GM12878 (cell line): ENCODE measurements around the gene LRP8. TPM values are rescaled to one million over a fixed set of nuclear protein-coding genes. Genes with fewer than 3 reads are reported as not detected.

Experiments
- ATAC-seq: fragments of 200-7000 bp; cut with Tn5 transposase; 3 replicates; pipeline ENCODE4 v1.9.1; 2020; ENCODE audit warnings: mild to moderate bottlenecking, moderate library complexity
- BruUV-seq: library from RNA; stranded (reverse); fragments of 400-500 nt; replicated peaks from 2 replicates; lab custom pipeline; 2021; lab: Mats Ljungman, UMichigan
- CTCF ChIA-PET: fragments of 300-600 bp; sonication (Branson Sonifier 250); formaldehyde crosslinking; extraction: SDS; loops from one replicate; lab custom pipeline; 2021; ENCODE audit warnings: inconsistent platforms; lab: Yijun Ruan, JAX
- POLR2A ChIA-PET: fragments of 350-600 bp; formaldehyde crosslinking; extraction: SDS; loops from one replicate; lab custom pipeline; 2021; ENCODE audit warnings: inconsistent platforms; lab: Charles Lee
- RAD21 ChIA-PET: fragments of 300-600 bp; sonication (Branson Sonifier 250); formaldehyde crosslinking; loops from one replicate; lab custom pipeline; 2023; ENCODE audit warnings: antibody characterized with exemption; ENCODE audit not compliant: unreplicated experiment; lab: Charles Lee
- SMC1A ChIA-PET: fragments of 300-600 bp; sonication (Branson Sonifier 250); formaldehyde crosslinking; loops from one replicate; lab custom pipeline; 2023; ENCODE audit not compliant: unreplicated experiment, uncharacterized antibody; lab: Charles Lee
- DNase-seq: peaks from one replicate; pipeline ENCODE4 v3.0.0-alpha.2; 2011; ENCODE audit warnings: low read depth, low spot score
- FAIRE-seq: peaks from 3 replicates; lab custom pipeline; 2011; peaks lifted over from hg19 to GRCh38; lab: Jason Lieb, UNC
- H2AFZ ChIP-seq: 2 replicates; pipeline ENCODE4 v1.6.0; 2011; ENCODE audit warnings: low read depth, low read length, control low read depth; ENCODE audit not compliant: control insufficient read depth
- H3K27ac ChIP-seq: 2 replicates; pipeline ENCODE4 v1.5.1; 2011; ENCODE audit warnings: control low read depth; ENCODE audit not compliant: control insufficient read depth, insufficient read depth
- H3K27me3 ChIP-seq, 2 experiments: replicated peaks in 1 of 2; 2 replicates each; pipeline versions ENCODE4 v1.6.0 to v1.6.1; 2011; ENCODE audit warnings: low read length in 1 of 2; ENCODE audit not compliant: control insufficient read depth in 2 of 2, insufficient read depth in 2 of 2
- H3K36me3 ChIP-seq, 2 experiments: 2 replicates each; pipeline ENCODE4 v1.5.1; 2011; ENCODE audit warnings: low read length in 1 of 2; ENCODE audit not compliant: control insufficient read depth in 2 of 2, insufficient read depth in 2 of 2
- H3K4me1 ChIP-seq: 2 replicates; pipeline ENCODE4 v1.6.1; 2011; ENCODE audit warnings: mild to moderate bottlenecking, low read length, moderate library complexity, mixed read lengths; ENCODE audit not compliant: control insufficient read depth, insufficient read depth
- H3K4me2 ChIP-seq: 2 replicates; pipeline ENCODE4 v1.6.0; 2011; ENCODE audit warnings: control low read depth; ENCODE audit not compliant: control insufficient read depth, insufficient read depth
- H3K4me3 ChIP-seq: fragments of 200-600 bp; sonication (generic); 2 replicates; pipeline ENCODE4 v1.5.1; 2016
- H3K79me2 ChIP-seq: 2 replicates; pipeline ENCODE4 v1.6.0; 2011; ENCODE audit warnings: low read length; ENCODE audit not compliant: control insufficient read depth, insufficient read depth
- H3K9ac ChIP-seq: 2 replicates; pipeline ENCODE4 v1.8.0; 2011; ENCODE audit warnings: low read length, control low read depth, mixed read lengths; ENCODE audit not compliant: control insufficient read depth, insufficient read depth
- H3K9me3 ChIP-seq: replicated peaks from 3 replicates; pipeline ENCODE4 v1.5.1; 2011; ENCODE audit warnings: mild to moderate bottlenecking, low read length; ENCODE audit not compliant: control insufficient read depth, insufficient read depth
- H4K20me1 ChIP-seq: 2 replicates; pipeline ENCODE4 v1.6.0; 2011; ENCODE audit not compliant: control insufficient read depth, insufficient read depth
- CBFB ChIP-seq: IDR thresholded peaks from 2 replicates; pipeline ENCODE4 v1.6.1; 2016; ENCODE audit warnings: antibody characterized with exemption, low read depth
- E2F8 ChIP-seq: fragments of 450-650 bp; IDR thresholded peaks from 2 replicates; pipeline ENCODE4 v1.6.1; 2018; ENCODE audit warnings: mild to moderate bottlenecking, low read depth, moderate library complexity; ENCODE audit not compliant: partially characterized antibody
- IRF3 ChIP-seq: fragments of 450-650 bp; IDR thresholded peaks from 2 replicates; pipeline ENCODE4 v1.6.1; 2014; ENCODE audit warnings: mild to moderate bottlenecking
- MYC ChIP-seq: IDR thresholded peaks from 2 replicates; pipeline ENCODE4 v1.6.1; 2011; ENCODE audit warnings: mild to moderate bottlenecking, low read length, moderate library complexity, inconsistent platforms; ENCODE audit not compliant: insufficient read depth, insufficient replicate concordance, insufficient read length, severe bottlenecking
- NKRF ChIP-seq: fragments of 450-650 bp; conservative IDR thresholded peaks from 2 replicates; pipeline ENCODE4 v1.6.1; 2017; ENCODE audit warnings: mild to moderate bottlenecking, moderate library complexity
- SKIL ChIP-seq: fragments of 450-650 bp; IDR thresholded peaks from 2 replicates; pipeline ENCODE4 v1.6.1; 2017; ENCODE audit warnings: mild to moderate bottlenecking, low read depth, inconsistent platforms; ENCODE audit not compliant: poor library complexity, severe bottlenecking
- SPI1 ChIP-seq: IDR thresholded peaks from 2 replicates; pipeline ENCODE4 v1.6.1; 2011; ENCODE audit warnings: low read depth, mild to moderate bottlenecking, low read length, moderate library complexity, borderline replicate concordance; ENCODE audit not compliant: insufficient read depth
- SREBF2 ChIP-seq: IDR thresholded peaks from 2 replicates; pipeline ENCODE4 v1.6.1; 2012; ENCODE audit warnings: mild to moderate bottlenecking, low read length
- ZBTB4 ChIP-seq: fragments of 450-650 bp; formaldehyde crosslinking; IDR thresholded peaks from 2 replicates; pipeline ENCODE4 v1.4.0; 2022; ENCODE audit warnings: mild to moderate bottlenecking, moderate library complexity
- WGBS: methylation state at CpG from one replicate; pipeline ENCODE4 v1.1.6; 2016; ENCODE audit warnings: low lambda C conversion rate; ENCODE audit not compliant: insufficient replicate concordance, insufficient coverage; ENCODE audit errors: missing lambda C conversion rate; 5-methylcytosine and 5-hydroxymethylcytosine counted together
- in situ Hi-C: fragments of 300-500 bp; cut with MboI; formaldehyde crosslinking; loops from 9 replicates; pipeline ENCODE4 v1.14.3; 2018; ENCODE audit warnings: mixed read lengths
- intact Hi-C: fragments of 100-400 bp; cut with micrococcal nuclease; formaldehyde crosslinking; loops from one replicate; pipeline ENCODE4 v1.14.2; 2022; ENCODE audit not compliant: unreplicated experiment
- polyA plus RNA-seq, 11 experiments: library from polyadenylated mRNA; depleted of rRNA in 4 of 11; unstranded in 6 of 11; stranded (reverse) in 5 of 11; fragments of >200 nt; fragmentation: Nextera tagmentation in 4 of 11; fragmentation: Illumina TruSeq in 1 of 11; extraction: Ambion mirVana in 4 of 11; extraction: Trizol in 1 of 11; gene quantifications; 1 replicate in 1 of 11; 2 replicates in 10 of 11; pipeline versions ENCODE4 v1.2.1 to v1.2.3, GENCODE V29; 2011 to 2016; ENCODE audit warnings: inconsistent platforms in 2 of 11, missing spikeins in 2 of 11, low read depth in 1 of 11
- total RNA-seq, 4 experiments: library from RNA; depleted of rRNA in 3 of 4; stranded (reverse); fragments of >200 nt in 3 of 4; fragmentation: Illumina TruSeq in 1 of 4; extraction: Trizol in 1 of 4; gene quantifications; 2 replicates each; pipeline versions ENCODE4 v1.2.1 to v1.2.3, GENCODE V29; 2013 to 2021

LRP8 gene
- total and polyA plus RNA-seq, 10 of the 15 experiments (the other 5 are each of a cell fraction or from before 2014, with no cell fraction given), result 2.8 to 40.5 (median 22.3) TPM

GRCh38 chr1:53276153-53276901 lies 51.5 kb downstream of the LRP8 start:
- Histone ChIP-seq H3K9me3 (no peaks in the 10 kb centered on the region), H3K4me1 (no peaks in the 10 kb centered on the region), H3K27me3 (no peaks in the 10 kb centered on the region), H3K9ac (no peak overlapping the region), H2AFZ (no peak overlapping the region), H3K4me3 (no peak overlapping the region), H3K36me3 (peaks cover 6 to 30% of the 10 kb centered on the region in 2 experiments; a peak in 3 of 4 replicates), H3K79me2 (no peaks in the 10 kb centered on the region), H4K20me1 (no peaks in the 10 kb centered on the region), H3K4me2 (no peak overlapping the region), H3K27ac (no peak overlapping the region)
- in situ Hi-C loops, result loop anchor here (5.0 kb wide), 1 partner anchor 116 kb away; no protein-coding TSS in a partner anchor
- RAD21 ChIA-PET, result interaction anchor here (0.6 to 1.3 kb wide), 3 partner anchors 14 to 284 kb away, joined by 3 to 6 read pairs (median 3); no protein-coding TSS in a partner anchor
- DNase-seq (no peak), FAIRE-seq (no peak), ATAC-seq (no peak)
- intact Hi-C loops, result no loop called here
- CTCF ChIA-PET, result interaction anchor here (0.7 kb wide), 1 partner anchor 117 kb away, joined by 5 read pairs; no protein-coding TSS in a partner anchor
- WGBS, result 96% methylated on average over 16 of the region's 48 CpGs
- POLR2A ChIA-PET, result no interaction called here
- BruUV-seq, result no TSS peak
- SMC1A ChIA-PET, result interaction anchor here (0.7 kb wide), 1 partner anchor 117 kb away, joined by 3 read pairs; no protein-coding TSS in a partner anchor
- no peak for TF ChIP-seq SKIL
- no peak for TF ChIP-seq E2F8
- no peak for TF ChIP-seq SPI1
- no peak for TF ChIP-seq CBFB
- TF ChIP-seq SREBF2, result no peak
- TF ChIP-seq MYC, result no peak
- no peak for TF ChIP-seq IRF3
- TF ChIP-seq NKRF, result no peak
- no peak for TF ChIP-seq ZBTB4 (CRISPR knock-in tag)
